ENCODE data around the gene DCTN2. TPM values are rescaled to one million over a fixed set of nuclear protein-coding genes. Genes with fewer than 3 reads are reported as not detected.

The DCTN2 gene
- total RNA-seq, 1 donor from 2014 or later: 91.8 TPM

DNA sequence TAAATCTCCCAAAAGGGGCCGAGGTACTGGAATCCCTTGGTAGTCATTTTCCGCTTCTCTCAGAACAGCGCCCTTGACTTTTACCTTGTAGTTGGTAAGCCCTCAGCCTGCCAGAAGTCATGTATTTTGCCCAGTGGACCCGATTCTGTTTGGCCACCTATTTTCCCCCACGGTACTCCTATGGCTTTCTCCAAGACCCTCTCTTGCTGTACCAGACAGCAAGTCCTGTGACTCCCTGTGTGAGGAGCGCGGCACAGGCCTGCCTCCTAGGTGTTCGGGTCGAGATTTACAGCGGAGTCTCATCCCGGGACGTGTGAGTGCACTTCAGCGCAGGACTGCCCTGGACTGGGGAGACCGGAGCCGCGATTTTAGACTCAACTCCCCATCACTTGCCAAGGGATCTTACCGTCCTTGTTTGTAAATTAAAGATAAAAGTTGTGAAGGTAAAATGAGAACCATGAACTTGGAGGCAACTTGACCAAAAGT lies 25.4 kb downstream of the DCTN2 start:
- ChIA-PET CTCF (no interaction called here), POLR2A (interaction anchor here (1.5 to 3.5 kb wide), 3 partner anchors 41 to 231 kb away, joined by 3 to 26 read pairs (median 9); partner anchors contain the start of genes ARHGAP9 and CDK4)
- Mint-ChIP-seq H3K27ac (peak overlapping the region; percentile 99), H3K4me1 (peaks cover 59% of the 10 kb centered on the region), H3K36me3 (ENCODE audit: low read depth) (peaks cover 60% of the 10 kb centered on the region), H3K9me3 (no peaks in the 10 kb centered on the region), H3K27me3 (no peaks in the 10 kb centered on the region), H3K4me3 (peak overlapping the region; percentile 98)
- DNase-seq: peak; percentile 31
- no peak for ATAC-seq (ENCODE audit: low read depth)
- TF ChIP-seq, protein P1, sequence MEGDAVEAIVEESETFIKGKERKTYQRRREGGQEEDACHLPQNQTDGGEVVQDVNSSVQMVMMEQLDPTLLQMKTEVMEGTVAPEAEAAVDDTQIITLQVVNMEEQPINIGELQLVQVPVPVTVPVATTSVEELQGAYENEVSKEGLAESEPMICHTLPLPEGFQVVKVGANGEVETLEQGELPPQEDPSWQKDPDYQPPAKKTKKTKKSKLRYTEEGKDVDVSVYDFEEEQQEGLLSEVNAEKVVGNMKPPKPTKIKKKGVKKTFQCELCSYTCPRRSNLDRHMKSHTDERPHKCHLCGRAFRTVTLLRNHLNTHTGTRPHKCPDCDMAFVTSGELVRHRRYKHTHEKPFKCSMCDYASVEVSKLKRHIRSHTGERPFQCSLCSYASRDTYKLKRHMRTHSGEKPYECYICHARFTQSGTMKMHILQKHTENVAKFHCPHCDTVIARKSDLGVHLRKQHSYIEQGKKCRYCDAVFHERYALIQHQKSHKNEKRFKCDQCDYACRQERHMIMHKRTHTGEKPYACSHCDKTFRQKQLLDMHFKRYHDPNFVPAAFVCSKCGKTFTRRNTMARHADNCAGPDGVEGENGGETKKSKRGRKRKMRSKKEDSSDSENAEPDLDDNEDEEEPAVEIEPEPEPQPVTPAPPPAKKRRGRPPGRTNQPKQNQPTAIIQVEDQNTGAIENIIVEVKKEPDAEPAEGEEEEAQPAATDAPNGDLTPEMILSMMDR (IDR thresholded peaks at IDR 0.05): no peak
- intact Hi-C loops (cut with micrococcal nuclease): loop anchor here (1.0 to 5.0 kb wide), 10 partner anchors 26 to 1694 kb away; partner anchors contain the start of genes CDK4, DCTN2, DNAJC14 and PIP4K2C

- POLR2A ChIA-PET: interaction anchor here (0.5 to 3.5 kb wide), 33 partner anchors 8 to 1702 kb away, joined by 3 to 36 read pairs (median 4); partner anchors contain the start of genes ARHGAP9, CDK4, DCTN2 and ESYT1
- CTCF ChIA-PET: no interaction called here
- peaks cover 59% of the 10 kb centered on the region for H3K4me1 Mint-ChIP-seq
Measured at GRCh38 chr12:57520053-57520818, 26.8 kb downstream of the DCTN2 start, which contains the start of gene DDIT3. Gene DDIT3, minus strand, starts transcription at chr12:57520514. Its CDS starts 3,108 bp downstream, at chr12:57517406.

DNA sequence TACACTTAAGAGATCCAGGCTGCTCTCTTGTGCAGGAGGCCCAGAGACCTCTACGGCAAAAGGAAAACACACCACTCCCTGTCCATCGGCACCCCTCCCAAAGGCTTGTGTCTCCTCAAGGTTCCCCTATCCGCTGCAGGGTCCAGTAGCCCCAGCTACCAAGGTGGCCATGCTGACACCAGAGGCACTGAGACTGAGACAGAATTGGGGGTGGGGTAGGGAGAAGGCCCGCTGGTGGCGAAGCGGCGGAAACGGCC lies 27.3 kb downstream of the DCTN2 start:
- ATAC-seq (ENCODE audit: low read depth): no peak
- TF ChIP-seq, protein P1 (IDR thresholded peaks at IDR 0.05): no peak
- Mint-ChIP-seq H3K4me3 (peak overlapping the region; percentile 98), H3K36me3 (ENCODE audit: low read depth) (peaks cover 63% of the 10 kb centered on the region), H3K9me3 (no peaks in the 10 kb centered on the region), H3K4me1 (peaks cover 57% of the 10 kb centered on the region), H3K27me3 (no peaks in the 10 kb centered on the region), H3K27ac (peak overlapping the region; percentile 99)
- ChIA-PET CTCF (no interaction called here), POLR2A (interaction anchor here (0.6 to 3.5 kb wide), 22 partner anchors 8 to 1702 kb away, joined by 3 to 36 read pairs (median 6); partner anchors contain the start of genes ARHGAP9, DCTN2, ESYT1 and GLI1)
- intact Hi-C loops (cut with micrococcal nuclease): loop anchor here (1.0 to 5.0 kb wide), 10 partner anchors 32 to 1692 kb away; partner anchors contain the start of genes ARHGAP9, CDK4, DNAJC14 and GLI1
- DNase-seq: no peak

More at GRCh38 chr12:57520053-57520818, 26.8 kb downstream of the DCTN2 start, which contains the start of gene DDIT3:
- peak; percentile 99 for DNase-seq
- intact Hi-C loops (cut with micrococcal nuclease): loop anchor here (1.0 to 5.0 kb wide), 10 partner anchors 33 to 1693 kb away; partner anchors contain the start of genes ARHGAP9, CDK4, DNAJC14 and GLI1
- TF ChIP-seq, protein P1 (IDR thresholded peaks at IDR 0.05): no peak
- no peaks in the 10 kb centered on the region for H3K9me3 Mint-ChIP-seq
- no peaks in the 10 kb centered on the region for H3K27me3 Mint-ChIP-seq
- peaks cover 62% of the 10 kb centered on the region for H3K36me3 Mint-ChIP-seq (ENCODE audit: low read depth)
- ATAC-seq (ENCODE audit: low read depth): peak; percentile 73
- peak within 1 kb of the TSS; percentile 99 for H3K27ac Mint-ChIP-seq
- H3K4me3 Mint-ChIP-seq: peak within 1 kb of the TSS; percentile 98

- ATAC-seq (ENCODE audit: low read depth): peak; percentile 1
Measured at GRCh38 chr12:57518920-57519795, 27.8 kb downstream of the DCTN2 start.

More at GRCh38 chr12:57518920-57519795, 27.8 kb downstream of the DCTN2 start:
- TF ChIP-seq, protein P1 (IDR thresholded peaks at IDR 0.05): no peak
- Mint-ChIP-seq H3K36me3 (ENCODE audit: low read depth) (peaks cover 64% of the 10 kb centered on the region), H3K27me3 (no peaks in the 10 kb centered on the region), H3K4me3 (peak overlapping the region; percentile 98), H3K9me3 (no peaks in the 10 kb centered on the region), H3K27ac (peak overlapping the region; percentile 99), H3K4me1 (peaks cover 52% of the 10 kb centered on the region)
- peak; percentile 31 for DNase-seq
- intact Hi-C loops (cut with micrococcal nuclease): no loop called here
- ChIA-PET CTCF (no interaction called here), POLR2A (interaction anchor here (0.6 to 3.5 kb wide), 21 partner anchors 9 to 1391 kb away, joined by 3 to 36 read pairs (median 7); partner anchors contain the start of genes ARHGAP9, DCTN2, ESYT1 and GLI1)

All from activated B cell treated with CpG ODN at 0.5 μM for 24 hours (primary cell).